HG02678 (cell line): ENCODE data around the gene CCDC8.
"Not testable (repeated sequence)": the region's sequence is repeated elsewhere in the genome, so short reads cannot be mapped to it uniquely, and the experiment has no call there.

Experiments
- ATAC-seq: cut with Tn5 transposase; IDR thresholded peaks from one replicate; pipeline ENCODE4 v1.9.1; 2021; ENCODE audit warnings: mild to moderate bottlenecking, moderate library complexity; ENCODE audit not compliant: unreplicated experiment

CCDC8 gene

DNA sequence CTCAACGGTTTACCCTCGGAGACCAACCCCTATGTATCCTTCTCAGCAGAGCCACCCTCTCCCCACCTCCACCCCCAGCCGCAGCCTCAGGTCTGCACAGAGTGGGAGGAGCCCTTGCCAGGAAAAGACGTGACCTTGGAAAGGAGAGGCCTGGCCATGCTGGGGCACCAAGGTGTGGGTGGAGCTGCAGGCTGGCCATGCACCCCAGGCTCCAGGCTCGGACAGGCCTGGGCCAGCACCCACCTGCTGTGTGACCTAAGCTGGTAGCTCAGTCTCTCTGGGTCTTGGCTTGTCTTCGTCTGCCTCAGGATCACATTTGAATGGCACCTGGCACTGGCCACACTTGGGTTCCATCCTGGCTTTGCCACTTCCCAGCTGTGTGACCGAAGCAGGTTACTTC lies 29.5 kb downstream of the CCDC8 start:
- ATAC-seq, result no peak

DNA sequence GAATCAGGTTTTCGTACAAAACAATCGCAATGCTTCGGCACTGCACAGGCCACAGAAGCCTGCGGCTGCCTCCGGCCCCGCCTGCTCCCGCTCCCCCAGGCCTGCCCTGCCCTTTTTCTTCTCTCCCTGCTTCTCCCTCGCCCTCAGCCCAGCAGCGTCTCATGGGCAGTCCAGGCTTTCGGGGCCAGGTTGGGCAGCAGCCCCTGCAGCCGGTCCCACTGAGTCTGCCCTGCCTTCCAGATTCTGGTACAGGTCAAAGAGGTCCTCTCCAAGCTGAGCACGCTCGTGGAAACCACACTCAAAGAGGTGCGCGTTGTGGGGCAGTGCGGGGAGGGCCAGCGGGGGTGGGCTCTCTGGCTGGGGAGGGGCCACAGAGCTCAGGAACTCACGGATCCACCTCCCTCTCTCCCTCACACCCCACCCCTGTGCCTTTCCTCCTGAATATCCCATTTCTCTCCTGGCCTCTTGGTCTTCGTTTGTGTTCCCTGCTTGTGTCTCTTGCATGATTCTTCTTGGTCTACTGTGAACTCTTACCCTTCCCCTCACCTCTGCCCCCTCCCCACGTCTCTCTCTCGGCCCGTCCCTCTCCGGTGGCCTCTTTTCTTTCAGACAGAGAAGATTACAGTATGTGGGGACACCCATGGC lies 30.1 kb downstream of the CCDC8 start:
- no peak for ATAC-seq

DNA sequence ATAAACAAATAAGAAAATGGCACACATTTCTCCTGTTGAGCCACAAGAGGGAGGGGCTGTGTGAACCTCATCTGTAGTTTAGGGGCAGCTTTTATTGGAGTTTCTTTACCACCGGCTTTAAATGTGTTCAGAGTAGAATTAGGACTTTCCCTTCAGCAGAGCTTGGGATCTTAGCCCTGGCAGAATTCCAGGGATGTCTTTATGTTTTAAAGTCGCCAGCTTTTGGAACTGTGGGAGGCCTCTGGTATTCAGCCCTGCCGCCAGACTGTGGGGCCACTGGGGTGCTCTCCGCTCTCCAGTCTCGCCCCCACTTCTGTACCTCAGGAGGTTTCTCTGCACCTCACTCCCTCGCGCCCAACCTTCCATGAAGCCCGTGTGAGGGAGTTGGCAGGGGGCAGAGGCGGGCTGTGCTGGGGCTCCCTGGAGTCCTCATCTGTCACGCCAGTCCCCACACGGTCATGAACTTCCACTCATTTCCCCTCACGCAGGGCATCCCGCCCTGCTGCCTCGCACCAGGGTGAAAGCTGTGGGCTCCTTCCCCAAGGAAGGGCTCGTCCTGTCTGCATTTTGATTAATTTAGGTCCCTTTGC lies 31.5 kb downstream of the CCDC8 start:
- ATAC-seq, result no peak

DNA sequence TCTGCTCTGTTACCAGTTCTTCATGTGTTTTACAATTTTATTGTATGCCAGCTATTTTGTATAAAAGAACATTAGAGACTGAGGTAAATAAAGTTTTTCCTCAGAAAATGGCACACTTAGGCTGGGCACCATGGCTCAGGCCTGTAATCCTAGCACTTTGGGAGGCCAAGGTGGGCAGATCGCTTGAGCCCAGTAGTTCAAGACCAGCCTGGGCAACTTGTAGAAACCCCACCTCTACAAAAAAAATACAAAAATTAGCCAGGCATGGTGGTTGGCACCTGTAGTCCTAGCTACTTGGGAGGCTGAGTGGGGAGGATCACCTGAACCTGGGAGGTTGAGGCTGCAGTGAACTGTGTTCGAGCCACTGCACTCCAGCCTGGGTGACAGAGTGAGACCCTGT lies 32.0 kb downstream of the CCDC8 start:
- ATAC-seq, result no peak

DNA sequence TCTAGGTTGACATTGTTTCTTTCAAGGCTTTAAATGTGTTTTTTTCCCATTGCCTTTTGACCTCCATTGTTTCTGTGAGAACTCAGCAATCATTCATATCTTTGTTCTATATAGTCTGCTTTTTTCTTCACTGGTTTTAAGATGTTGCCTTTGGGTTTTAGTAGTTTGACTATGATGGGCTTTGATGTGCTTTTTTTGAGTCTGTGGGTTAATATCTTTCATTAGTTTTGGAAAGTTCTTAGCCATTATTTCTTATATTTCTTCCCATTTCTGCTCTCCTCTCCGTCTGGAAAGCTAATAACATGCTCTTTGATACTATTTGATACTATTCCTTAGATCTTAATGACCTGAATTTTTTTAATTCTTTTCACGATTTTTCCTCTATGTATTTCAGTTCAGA lies 32.7 kb downstream of the CCDC8 start:
- ATAC-seq, result no peak

DNA sequence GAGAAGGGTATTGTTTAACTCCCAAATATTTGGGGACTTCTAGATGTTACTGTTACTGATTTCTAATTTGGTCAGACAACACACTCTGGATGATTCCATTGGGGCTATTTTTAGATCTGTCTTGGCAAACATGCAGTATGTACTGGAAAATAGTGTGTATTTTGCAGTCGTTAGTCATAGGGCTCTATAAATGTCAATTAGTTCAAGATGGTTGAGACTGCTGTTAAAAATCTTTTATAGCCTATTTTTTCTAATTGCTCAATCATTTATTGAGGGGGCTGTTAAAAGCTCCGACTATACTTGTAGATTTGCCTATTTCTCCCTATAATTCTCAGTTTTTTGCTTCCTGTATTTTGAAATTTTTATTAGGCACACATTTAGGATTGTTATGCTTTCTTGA lies 35.1 kb downstream of the CCDC8 start:
- no peak for ATAC-seq

DNA sequence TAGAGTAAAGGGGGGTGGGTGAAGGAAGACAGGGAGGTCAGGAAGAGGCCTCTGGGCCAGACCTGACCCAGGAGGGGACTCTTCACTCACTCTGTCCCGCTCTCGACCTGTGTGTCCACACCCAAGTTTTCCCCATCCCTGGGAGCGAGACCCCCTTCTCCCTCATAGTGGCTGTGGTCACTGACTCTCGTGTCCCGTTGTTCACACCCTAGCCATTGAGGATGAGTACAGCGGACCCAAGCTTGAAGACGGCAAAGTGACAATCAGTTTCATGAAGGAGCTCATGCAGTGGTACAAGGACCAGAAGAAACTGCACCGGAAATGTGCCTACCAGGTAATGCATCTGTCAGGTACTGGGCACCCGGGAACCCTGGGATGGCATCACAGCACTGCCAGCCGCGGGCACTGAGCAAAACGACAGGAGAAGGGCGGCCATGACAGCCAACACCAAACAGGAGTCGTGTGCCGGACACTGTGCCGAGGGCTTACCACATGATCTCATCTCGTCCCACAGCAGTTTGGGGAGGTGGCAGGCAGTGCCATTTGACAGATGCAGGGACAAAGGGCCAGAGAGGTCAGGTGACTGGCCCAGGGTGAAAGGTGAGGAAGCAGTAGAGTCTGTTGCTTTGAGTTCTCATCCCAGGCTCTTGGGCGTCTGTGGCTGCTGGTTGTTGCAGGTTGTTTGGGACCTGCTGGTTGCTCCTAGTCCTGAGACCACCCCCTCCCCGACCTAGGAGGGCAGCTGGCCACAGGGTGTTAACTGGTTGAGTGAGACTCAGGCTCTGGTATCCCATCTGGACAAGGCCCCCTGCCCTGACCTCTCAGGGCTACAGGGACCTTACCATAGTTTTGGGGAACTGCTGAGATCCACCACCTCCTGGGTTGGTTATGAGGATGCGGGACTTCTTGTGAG lies 36.9 kb downstream of the CCDC8 start:
- no peak for ATAC-seq

DNA sequence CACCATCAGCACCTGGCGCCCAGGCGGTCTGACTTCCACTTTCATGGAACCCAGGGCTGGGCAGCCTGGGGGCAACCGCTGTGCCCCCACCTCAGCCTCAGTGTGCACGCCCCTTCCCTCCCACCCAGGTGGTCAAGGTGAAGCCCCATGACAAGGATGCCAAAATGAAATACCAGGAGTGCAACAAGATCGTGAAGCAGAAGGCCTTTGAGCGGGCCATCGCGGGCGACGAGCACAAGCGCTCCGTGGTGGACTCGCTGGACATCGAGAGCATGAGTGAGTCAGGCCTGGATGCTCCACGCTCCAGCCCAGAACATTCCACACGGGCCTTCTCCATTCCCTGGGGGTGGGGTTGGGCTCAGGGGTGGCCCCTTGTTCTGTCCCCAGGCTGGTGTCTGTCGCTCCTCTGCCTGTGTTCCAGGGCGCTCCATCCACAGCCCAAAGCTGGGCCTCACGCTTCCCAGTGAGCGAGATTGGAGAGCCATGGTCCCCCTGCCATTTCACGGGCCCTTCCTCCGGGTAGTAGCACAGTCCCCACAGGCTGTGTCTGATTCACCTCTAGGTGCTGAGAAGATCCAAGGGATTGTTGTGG lies 37.8 kb downstream of the CCDC8 start:
- not testable (repeated sequence) for ATAC-seq

DNA sequence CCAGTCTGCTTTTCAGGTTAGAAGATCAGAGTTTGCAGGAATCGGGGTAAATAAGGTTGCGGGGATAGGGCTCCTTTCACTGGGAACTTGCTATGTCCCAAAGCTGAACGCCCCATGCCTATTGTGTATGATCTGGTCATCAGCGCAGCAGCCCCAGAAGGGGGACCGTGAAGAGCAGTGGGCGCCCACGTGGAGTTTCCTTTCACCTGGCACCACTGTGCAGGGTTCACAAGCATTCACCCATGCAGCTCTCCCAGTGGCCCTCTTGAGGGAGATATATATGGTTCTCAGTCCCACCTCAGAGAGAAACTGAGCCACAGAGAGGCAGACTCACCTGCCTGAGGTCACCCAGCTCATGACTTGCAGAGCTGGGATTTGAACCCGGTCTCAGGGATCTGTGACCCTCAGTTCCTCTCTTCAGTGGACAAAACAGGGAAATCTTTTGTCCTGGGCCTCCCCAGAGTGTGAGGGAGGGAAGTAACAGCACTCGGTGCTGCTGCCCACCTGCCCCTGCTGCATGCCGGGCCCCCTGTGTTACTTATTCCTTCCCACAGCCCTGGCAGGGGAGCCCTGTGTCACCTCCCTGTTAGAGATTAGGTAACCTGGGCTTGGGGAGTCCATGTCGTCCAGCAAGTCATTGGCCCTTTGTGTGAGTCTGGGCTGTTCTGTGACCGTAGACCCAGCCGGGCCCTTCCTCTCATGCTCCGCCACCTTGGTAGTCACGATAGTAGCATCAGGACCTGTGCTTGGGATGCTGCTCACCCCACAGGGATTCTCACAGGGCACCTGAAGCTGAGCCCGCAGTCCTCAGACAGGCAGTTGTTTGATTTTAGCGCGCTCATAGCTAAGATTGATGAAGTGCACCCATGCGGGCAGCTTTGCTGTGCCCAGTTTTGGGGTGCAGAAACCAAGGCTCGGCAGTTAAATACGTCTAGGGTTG lies 38.6 kb downstream of the CCDC8 start:
- ATAC-seq, result no peak

DNA sequence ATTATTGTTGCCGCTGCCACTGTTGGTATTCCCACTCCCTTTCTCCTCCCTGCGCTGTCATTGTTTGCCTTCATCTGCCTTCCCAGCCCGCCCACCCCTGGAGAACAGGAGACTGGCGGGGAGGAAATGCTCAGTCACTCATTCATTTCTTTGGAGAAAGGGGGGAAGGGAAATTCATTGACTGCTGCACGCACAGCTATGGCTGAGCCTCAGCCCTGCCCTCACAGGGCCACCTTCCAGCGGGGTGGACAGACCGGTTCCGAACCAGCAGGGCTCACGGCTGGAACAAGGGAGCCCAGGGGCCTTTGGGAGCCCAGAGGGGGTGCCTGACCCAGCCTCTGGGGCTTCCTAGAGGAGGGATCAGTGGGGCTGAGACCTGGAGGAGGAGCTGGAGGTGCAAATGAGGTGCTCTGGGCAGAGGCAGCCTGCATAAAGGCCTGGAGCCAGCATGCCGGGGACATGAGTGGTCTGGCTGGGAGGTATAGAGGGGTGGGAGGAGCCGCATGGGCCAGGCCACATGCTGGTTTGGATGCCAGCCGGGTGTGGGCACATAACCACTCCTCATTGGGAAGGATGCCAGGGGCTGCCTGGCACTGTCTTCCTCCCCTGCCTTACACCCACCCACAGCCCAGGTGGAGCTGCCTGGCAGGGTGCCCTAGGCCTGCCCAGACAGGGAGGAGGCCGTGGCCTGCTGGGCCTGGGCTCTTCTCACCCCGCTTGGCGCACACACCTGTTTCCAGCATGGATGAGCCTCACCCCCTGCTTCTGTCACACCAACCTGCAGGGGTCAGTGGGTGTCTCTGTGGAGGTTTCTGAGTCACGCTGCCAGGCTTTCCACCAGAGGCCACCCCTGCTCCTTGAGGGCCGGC lies 39.6 kb downstream of the CCDC8 start:
- ATAC-seq, result no peak

DNA sequence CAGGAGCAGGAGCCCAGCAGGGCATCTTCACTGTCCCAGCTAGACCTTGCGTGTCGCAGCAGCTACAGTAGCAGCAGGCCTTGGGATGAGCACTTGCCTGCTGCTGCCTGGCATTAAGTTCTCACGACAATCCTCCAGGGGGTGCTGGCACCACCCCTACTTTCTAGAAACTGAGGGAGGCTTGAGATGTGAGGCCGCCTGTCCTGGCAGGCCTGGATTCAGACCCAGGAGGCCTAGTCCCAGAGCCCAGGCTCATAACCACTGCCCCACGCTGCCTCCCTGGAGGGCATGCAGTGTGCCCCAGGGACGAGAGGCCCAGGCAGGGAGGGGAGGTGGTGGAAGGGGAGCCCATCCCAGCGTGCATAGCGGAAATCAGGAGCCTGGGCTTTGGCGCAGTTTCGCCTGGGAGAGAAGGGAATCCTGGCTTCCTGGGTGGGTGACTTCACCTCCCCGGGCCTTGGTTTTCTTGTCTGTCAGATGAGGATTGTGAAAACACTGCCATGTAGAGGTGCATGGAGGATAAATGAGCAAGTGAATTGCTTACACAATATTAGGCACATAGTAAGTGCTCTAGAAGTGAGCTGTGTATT lies 40.4 kb downstream of the CCDC8 start:
- no peak for ATAC-seq

DNA sequence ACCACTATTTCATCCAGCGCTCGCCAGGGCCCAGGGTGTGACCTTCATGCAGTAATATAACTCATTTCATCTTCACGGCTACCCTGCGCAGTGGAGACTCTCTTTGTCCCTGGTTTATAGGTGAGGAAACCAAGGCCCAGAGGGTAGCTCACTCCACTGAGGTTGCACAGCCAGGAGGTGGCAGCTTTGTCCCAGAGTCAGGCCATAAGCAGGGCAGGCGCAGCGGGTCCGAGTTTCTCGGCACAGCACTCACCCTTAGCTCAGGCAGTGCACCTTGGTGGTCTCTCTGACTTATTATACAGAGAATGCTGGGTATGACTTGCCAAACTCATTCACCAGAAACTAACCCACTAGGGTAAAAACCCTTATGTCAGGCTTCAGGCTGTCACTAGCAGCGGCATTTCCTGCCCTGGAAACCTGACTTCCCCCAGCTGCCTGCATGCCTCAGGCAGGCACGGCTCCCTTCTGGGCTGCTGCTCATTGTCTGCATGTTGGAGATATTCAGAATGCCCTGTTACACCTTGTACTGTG lies 41.9 kb downstream of the CCDC8 start:
- ATAC-seq, result no peak

DNA sequence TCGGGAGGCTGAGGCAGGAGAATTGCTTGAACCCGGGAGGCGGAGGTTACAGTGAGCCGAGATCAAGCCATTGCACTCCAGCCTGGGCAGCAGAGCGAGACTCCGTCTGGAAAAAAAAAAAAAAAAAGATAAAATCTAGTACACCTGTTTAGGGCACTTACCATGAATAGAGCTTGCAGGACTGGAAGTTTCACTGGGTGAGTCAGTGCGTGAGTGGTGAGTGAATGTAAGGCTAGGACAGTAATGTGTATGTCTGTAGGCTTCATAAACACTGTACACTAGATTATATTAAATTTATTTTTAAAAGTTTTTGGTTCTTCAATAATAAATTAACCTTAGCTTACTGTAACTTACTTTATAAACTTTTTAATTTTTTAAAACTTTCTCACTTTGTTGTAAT lies 43.5 kb downstream of the CCDC8 start:
- ATAC-seq, result no peak

DNA sequence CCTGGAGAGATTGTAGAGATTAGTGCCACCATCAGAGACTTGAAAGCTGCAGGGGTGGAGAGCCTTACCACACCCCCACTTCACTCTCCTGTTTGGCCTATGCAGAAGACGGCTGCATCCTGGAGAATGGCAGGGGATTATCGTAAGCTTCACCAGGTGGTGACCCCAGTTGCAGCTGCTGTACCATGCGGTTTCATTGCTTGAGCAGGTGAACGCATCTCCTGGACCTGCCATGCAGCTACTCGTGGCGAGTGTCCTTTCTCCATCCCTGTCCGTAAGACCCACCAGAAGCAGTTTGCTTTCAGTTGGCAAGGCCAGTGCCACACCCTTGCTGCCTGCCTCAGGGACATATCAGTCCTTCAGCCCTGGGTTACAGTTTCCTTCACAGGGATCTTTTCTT lies 45.2 kb downstream of the CCDC8 start:
- no peak for ATAC-seq

DNA sequence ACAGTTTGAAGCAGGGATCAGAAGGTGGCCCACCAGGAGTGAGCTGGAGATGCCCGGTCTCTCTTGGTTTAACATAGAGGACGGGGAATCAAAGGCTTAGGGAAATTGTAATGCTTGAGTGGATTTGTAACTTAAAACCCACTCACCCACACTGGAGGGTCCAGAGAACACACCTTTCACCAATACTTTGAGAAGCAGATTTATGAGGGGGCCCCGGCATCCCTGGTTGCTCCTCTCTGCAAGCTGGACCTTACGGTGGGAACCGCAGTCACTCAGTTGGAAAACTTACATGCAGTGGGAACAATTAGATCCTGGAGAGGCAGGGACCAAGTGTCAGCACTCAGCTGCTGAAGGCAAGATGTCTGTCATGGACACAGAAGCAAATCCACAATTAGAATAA lies 45.9 kb downstream of the CCDC8 start:
- ATAC-seq, result no peak

DNA sequence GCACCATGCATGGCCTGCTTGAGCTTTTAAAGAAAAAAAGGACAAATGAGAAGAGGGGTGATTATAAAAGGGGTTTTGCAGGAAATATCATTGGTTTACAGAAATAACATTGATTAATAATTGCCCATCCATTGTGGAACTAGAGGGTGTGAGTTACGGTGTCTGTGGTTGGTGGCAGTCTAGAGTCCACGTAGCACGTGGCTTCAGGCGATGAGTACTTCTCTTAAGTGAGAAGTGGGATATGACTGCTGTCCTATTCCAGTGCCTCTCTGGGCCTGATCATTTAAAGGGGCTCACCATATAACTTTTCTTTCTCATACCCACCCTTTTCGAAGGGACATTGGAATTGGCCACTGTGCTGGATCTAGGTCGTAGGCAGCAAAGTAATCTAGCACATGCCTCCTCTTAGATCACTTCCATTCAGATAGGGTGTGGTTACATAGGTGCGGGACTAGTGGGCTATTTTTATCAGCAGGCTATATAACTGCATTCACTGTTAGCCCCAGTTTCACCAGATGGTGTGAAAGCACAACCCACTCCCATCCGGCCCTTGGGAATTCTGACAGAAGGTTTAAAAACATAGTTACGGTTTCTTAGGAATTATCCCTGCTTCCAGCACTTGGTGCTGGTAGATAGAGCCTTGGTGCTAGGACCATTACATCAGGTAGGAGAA lies 46.6 kb downstream of the CCDC8 start:
- no peak for ATAC-seq

DNA sequence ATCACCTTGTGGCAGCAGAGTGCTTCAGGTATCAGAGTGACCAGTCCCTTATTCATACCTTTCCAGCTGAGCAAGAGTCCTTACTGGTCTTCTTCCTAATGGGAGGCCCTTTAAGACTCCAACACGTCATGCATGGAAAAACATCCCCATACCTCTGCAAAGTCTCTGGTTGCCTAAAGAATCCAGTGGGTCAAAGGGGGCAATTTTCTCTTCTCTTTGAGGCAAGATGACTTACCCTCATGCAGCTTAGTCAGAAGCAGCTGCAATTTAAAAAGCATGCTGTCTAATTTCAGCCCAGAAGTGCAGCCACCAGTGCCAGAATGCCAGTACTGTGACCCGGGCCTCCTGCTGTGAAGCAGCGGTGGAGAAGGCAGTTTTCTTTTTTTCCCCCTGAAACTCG lies 47.8 kb downstream of the CCDC8 start:
- ATAC-seq, result no peak

DNA sequence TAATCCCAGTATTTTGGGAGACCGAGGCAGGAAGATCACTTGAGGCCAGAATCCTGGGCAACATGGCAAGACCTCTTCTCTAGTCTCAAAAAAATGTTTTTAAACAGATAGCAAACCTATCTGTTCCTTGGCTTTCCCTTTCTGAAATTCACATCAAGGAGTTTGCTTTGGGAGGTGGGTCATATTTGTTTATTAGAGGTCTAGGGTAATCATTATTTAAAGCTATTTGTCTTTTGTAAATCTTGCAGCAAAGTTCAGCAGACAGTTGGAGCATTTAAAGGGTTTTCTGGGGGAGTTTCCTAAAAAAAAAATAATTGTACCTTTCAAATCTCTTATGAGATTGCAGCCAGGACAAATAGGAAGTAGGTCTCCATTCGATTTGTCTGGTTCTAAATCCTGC lies 49.0 kb downstream of the CCDC8 start:
- ATAC-seq, result no peak
